GM12878 (cell line): ENCODE data around the gene RBM15.

Experiments
- EGR1 ChIP-seq, 2 experiments: IDR thresholded peaks; 1 replicate in 1 of 2; 2 replicates in 1 of 2; pipeline ENCODE4 v1.6.1; 2011 to 2012; ENCODE audit warnings: low read depth in 2 of 2, low read length in 2 of 2, borderline replicate concordance in 1 of 2, mild to moderate bottlenecking in 1 of 2, moderate library complexity in 1 of 2
- FOXK2 ChIP-seq: fragments of 450-650 bp; IDR thresholded peaks from 2 replicates; pipeline ENCODE4 v1.6.1; 2017; ENCODE audit warnings: mild to moderate bottlenecking, moderate library complexity
- MAX ChIP-seq: IDR thresholded peaks from 2 replicates; pipeline ENCODE4 v1.6.1; 2012; ENCODE audit warnings: low read depth, low read length, improper control_type of control experiment
- MYB ChIP-seq: fragments of 150-350 bp; IDR thresholded peaks from 2 replicates; pipeline ENCODE4 v1.6.1; 2014; ENCODE audit warnings: mild to moderate bottlenecking, low read depth, low read length, borderline replicate concordance
- NR2C1 ChIP-seq: fragments of 450-650 bp; IDR thresholded peaks from 2 replicates; pipeline ENCODE4 v1.6.1; 2017; ENCODE audit warnings: antibody characterized with exemption, mild to moderate bottlenecking, moderate library complexity
- POLR2A ChIP-seq: IDR thresholded peaks from 2 replicates; pipeline ENCODE4 v1.6.1; 2011; ENCODE audit warnings: low read depth, mild to moderate bottlenecking, low read length
- RBBP5 ChIP-seq: fragments of 200-600 bp; sonication (generic); conservative IDR thresholded peaks from 2 replicates; pipeline ENCODE4 v1.6.1; 2016
- SIX5 ChIP-seq: IDR thresholded peaks from 2 replicates; pipeline ENCODE4 v1.6.1; 2011; ENCODE audit warnings: mild to moderate bottlenecking, low read depth, low read length, moderate library complexity; ENCODE audit not compliant: severe bottlenecking
- SPI1 ChIP-seq: IDR thresholded peaks from 2 replicates; pipeline ENCODE4 v1.6.1; 2011; ENCODE audit warnings: low read depth, mild to moderate bottlenecking, low read length, moderate library complexity, borderline replicate concordance; ENCODE audit not compliant: insufficient read depth
- TAF1 ChIP-seq: IDR thresholded peaks from 2 replicates; pipeline ENCODE4 v1.6.1; 2011; ENCODE audit warnings: mild to moderate bottlenecking, low read depth, low read length, borderline replicate concordance
- WRNIP1 ChIP-seq: IDR thresholded peaks from 2 replicates; pipeline ENCODE4 v1.6.1; 2011; ENCODE audit warnings: low read depth, low read length, improper control_type of control experiment, borderline replicate concordance
- TF ChIP-seq, protein P1 (sequence below), 3 experiments: IDR thresholded peaks in 2 of 3; conservative IDR thresholded peaks in 1 of 3; 2 replicates each; pipeline ENCODE4 v1.5.1; 2011; ENCODE audit warnings: low read depth in 3 of 3, low read length in 3 of 3, mild to moderate bottlenecking in 3 of 3, control low read depth in 2 of 3, moderate library complexity in 2 of 3, inconsistent platforms in 1 of 3, mixed read lengths in 1 of 3; ENCODE audit not compliant: control insufficient read depth in 2 of 3, insufficient read depth in 1 of 3; ENCODE audit errors: extremely low read depth in 1 of 3

DNA sequence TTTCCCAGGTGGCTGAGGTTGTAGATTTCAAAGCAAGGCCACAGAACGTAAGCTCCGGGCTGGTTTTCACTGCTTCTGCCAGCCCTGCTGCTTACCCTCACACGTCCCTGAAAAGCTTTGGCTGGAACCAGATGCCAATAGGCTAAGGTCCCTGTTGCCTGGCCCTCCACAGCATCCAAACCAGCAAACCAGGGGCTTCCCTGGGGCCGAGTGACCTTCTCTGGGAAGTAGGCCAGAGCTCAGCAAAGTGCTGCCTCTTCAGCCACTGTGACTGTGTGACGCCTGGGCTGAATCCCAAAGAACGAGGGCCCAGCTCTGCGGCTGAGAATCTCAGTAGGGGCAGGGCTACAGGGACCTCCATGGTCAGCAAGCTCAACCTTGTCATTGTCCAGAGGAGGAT, 28.9 kb upstream of the RBM15 start:
- no peak for TF ChIP-seq SPI1
- no peak for TF ChIP-seq POLR2A
- TF ChIP-seq, protein P1, sequence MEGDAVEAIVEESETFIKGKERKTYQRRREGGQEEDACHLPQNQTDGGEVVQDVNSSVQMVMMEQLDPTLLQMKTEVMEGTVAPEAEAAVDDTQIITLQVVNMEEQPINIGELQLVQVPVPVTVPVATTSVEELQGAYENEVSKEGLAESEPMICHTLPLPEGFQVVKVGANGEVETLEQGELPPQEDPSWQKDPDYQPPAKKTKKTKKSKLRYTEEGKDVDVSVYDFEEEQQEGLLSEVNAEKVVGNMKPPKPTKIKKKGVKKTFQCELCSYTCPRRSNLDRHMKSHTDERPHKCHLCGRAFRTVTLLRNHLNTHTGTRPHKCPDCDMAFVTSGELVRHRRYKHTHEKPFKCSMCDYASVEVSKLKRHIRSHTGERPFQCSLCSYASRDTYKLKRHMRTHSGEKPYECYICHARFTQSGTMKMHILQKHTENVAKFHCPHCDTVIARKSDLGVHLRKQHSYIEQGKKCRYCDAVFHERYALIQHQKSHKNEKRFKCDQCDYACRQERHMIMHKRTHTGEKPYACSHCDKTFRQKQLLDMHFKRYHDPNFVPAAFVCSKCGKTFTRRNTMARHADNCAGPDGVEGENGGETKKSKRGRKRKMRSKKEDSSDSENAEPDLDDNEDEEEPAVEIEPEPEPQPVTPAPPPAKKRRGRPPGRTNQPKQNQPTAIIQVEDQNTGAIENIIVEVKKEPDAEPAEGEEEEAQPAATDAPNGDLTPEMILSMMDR (IDR thresholded peaks at IDR 0.05 in 2 of 3, conservative IDR thresholded peaks at IDR 0.05 in 1 of 3; ENCODE audit: control insufficient read depth in 2 of 3, extremely low read depth in 1 of 3, insufficient read depth in 1 of 3, low read depth in 3 of 3, low read length in 3 of 3), result no peak
- no peak for TF ChIP-seq FOXK2
- no peak for TF ChIP-seq WRNIP1
- no peak for TF ChIP-seq EGR1 (IDR thresholded peaks at IDR 0.05; ENCODE audit: borderline replicate concordance in 1 of 2, low read depth in 2 of 2, low read length in 2 of 2)
- TF ChIP-seq NR2C1, result no peak
- TF ChIP-seq MYB, result no peak
- no peak for TF ChIP-seq SIX5
- no peak for TF ChIP-seq RBBP5
- TF ChIP-seq TAF1, result no peak
- no peak for TF ChIP-seq MAX
